ENCODE measurements around the gene SPATA16.

DNA sequence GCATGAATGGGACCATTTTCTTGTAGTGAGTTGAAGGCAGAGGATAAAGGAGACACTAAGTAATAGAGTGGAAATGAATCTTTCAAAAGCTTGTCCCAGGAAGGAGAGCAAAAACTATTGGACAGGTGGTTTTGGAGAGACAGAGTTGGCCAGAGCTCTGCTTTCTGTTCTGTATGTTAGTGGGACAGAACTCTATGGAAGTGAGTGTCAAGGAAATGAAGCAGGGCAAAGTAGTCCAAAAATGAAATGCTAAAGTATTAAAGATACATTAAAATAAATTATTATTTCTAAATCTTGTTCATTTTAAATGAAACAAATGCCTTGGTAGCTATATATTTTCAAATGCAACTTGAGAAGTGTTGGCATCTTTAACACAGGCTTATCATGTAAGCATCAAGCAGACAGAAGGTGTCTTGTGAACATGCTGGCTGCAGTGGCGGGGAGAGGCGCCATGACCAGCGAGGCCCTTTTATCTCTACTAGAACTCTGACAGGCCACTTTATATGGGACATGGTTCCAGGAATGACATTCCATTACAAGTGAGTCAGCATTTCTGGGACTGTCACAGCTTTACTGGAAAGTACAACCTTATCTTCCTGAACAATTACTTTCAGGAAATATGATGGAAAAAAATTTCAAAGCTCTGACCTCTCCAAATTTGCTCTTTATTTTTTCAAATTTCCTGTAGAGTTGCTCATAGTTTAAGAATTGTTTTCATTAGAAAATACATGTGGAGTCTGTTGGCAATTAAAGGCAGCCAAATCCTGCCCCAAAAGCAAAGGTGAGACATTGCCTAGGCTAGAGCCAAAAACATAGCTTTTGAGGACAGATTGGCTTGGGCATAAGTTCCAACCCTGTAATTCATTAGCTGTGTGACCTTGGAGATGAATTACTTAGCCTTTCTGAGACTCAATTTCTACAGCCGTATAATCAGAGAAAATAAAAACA, 284.0 kb downstream of the SPATA16 start:
- TF ChIP-seq POLR2A (IDR thresholded peaks at IDR 0.05) (no peak), CTCF (IDR thresholded peaks at IDR 0.05) (no peak)

Measured in thyroid gland (tissue), 4 donors.